Lower leg skin (tissue), 3 donors: ENCODE data around the gene OVCA2.

Source experiments
- CTCF ChIP-seq, 3 donors: fragments of 450-650 bp; IDR thresholded peaks; one replicate each; pipeline ENCODE4 v1.5.1; 2016; ENCODE audit warnings: antibody characterized with exemption in 3 of 3, mild to moderate bottlenecking in 3 of 3, moderate library complexity in 2 of 3
- POLR2A ChIP-seq, 2 donors: fragments of 450-650 bp; IDR thresholded peaks; one replicate each; pipeline ENCODE4 v1.6.1; 2016 to 2017; ENCODE audit warnings: antibody characterized with exemption in 2 of 2, mild to moderate bottlenecking in 1 of 2, moderate library complexity in 1 of 2

GRCh38 chr17:1997289-1997926 is 44.4 kb upstream of the OVCA2 start:
- TF ChIP-seq CTCF (IDR thresholded peaks at IDR 0.05) (no peak), POLR2A (IDR thresholded peaks at IDR 0.05) (no peak)
